Activated CD4-positive, CD25-positive, alpha-beta regulatory T cell treated with anti-CD3 and anti-CD28 coated beads, Interleukin-2, amount 50 U/mL, for 72 hours (primary cell): Measurements from ENCODE around the gene TOMM6.

Experiments
- DNase-seq: peaks from one replicate; pipeline ENCODE4 v3.0.0; 2021

Gene TOMM6

DNA sequence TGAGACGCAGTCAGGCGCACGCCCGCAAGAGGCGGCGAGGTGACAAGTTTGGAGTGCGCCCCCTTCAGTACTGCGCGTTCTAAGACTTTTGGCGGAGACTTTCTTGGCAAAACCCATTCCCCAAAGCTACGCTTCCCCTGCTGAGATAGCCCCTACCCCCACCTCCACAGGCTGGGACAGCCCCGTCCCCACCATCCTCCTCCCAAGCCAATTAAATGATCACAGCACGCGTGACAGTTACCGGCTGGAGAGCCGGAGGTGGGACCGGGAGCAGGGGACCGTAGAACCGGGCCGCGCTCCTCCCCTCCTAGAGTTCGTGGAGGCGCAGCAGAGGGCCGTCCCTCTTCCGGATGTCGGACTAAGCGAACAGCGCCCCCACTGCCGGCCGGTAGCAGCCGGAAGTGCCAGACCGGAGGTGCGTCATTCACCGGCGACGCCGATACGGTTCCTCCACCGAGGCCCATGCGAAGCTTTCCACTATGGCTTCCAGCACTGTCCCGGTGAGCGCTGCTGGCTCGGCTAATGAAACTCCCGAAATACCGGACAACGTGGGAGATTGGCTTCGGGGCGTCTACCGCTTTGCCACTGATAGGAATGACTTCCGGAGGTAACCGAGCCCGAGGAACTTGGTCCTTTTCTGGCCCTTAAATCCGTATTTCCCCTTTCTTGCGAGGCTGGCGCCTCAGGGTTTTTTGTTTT is at the start of gene TOMM6:
Gene TOMM6, plus strand, starts transcription at position 476 of the 699 bp plus-strand sequence. Its CDS starts 4 bp downstream, at position 480.
- DNase-seq, result peak; percentile 95

GRCh38 chr6:41739041-41739440 is 48.5 kb upstream of the TOMM6 start:
- DNase-seq, result no peak

DNA sequence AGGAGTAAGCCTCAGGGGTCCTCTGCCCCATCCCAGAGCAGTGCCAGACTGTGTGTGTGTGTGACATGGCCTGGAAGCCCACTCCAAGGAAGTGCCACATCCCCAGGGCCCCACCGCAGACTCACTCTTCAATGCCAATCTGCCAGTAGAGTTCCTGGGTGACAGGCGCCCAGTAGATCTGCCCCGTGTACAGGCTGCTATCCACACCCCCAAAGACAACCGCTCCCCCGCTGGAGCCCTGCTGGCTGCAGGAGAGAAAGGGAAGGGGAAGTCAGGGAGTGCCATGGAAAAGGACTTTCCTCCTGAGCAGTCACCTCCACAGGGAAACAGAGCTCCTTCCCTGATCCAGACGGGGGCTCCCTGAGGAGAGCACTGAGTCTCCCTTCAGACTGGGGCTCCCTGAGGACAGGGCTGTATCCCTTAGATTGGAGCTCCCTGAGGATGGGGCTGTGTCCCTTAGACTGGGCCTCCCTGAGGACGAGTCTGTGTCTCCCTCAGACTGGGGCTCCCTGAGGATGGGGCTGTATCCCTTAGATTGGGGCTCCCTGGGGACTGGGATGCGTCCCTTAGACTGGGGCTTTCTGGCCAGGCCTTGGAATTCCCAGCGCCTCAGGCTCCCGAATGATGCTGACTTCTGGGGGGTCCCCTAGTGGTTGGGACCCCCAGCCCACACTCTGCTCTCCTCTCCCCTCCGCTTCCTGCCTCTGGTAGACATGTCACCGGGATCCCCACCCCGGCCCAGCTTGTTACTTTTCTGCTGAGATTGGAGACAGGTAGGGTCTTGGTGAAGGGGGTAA is 46.9 kb upstream of the TOMM6 start:
- no peak for DNase-seq

GRCh38 chr6:41741625-41742490 is 45.6 kb upstream of the TOMM6 start:
- no peak for DNase-seq

DNA sequence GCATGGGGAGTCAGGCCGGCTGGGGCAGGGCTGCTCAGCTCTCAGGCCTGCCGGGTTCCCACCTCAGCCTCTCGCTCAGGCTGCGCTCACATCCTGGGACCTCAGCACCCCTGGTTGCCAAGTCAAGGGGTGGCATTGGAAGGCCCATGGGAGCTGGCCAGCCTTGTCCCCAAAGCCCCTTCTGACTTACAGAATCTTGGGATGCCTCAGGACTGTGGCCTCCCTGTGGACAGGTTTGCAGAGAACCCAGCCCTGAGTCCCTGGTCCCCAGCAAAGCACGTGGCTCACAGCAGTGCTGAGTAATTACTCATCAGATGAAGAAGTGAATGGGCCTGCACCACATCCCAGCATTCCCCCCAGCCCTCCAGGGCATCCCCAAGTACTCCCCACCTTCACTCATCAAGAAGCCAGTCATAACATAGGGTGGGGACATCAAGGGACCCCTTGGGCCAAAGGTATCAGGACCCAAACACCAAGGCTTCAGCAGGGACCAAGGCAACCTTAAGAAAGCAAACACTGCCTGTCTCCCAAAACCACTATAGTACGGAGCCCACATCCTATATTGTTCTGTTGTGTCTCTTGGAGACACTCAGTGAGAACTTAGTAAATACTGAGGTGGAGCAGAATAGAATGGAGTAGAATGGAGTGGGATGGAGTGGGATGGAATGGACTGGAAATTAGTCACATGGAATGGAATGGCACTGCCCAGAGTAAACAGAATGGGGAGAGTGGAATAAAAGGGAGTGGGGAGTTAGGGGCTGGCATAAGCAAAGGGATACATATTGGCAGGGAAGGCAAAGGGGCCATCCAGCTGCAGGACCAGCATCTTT is 43.9 kb upstream of the TOMM6 start:
- no peak for DNase-seq

- DNase-seq, result no peak
These were observed 43.2 kb upstream of the TOMM6 start for GRCh38 chr6:41744236-41744787.

GRCh38 chr6:41746107-41746506 is 41.4 kb upstream of the TOMM6 start:
- no peak for DNase-seq

GRCh38 chr6:41747256-41748101 is 40.0 kb upstream of the TOMM6 start, which contains the start of gene PGC:
TSS of gene PGC (minus strand) at chr6:41747397. CDS start at chr6:41747334, 63 bp downstream.
- DNase-seq, result no peak

DNA sequence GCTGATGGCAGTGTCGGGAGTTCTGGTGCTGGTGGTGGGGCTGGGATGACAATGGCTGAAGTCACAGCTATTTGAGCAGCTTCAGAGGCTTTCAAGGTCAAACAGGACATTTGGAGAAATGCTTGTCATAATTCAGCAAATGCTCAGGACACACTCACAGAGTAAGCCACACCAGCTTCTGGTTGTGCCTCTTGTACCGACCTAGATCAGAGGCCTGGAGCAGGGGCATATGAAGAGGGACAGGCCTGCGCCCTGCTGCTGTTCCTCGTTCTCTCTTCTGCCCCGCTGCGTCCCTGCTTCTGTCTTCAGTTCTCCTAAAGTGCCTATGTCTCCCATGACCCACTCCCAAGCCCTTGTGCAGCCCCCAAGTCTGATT is 39.4 kb upstream of the TOMM6 start:
- DNase-seq, result no peak

- no peak for DNase-seq
These were observed 39.0 kb upstream of the TOMM6 start for GRCh38 chr6:41748542-41748941.

- no peak for DNase-seq
These were observed 37.1 kb upstream of the TOMM6 start for GRCh38 chr6:41750374-41750773.

GRCh38 chr6:41755895-41756294 is 31.6 kb upstream of the TOMM6 start:
- DNase-seq, result no peak

GRCh38 chr6:41756354-41756753 is 31.1 kb upstream of the TOMM6 start:
- no peak for DNase-seq

DNA sequence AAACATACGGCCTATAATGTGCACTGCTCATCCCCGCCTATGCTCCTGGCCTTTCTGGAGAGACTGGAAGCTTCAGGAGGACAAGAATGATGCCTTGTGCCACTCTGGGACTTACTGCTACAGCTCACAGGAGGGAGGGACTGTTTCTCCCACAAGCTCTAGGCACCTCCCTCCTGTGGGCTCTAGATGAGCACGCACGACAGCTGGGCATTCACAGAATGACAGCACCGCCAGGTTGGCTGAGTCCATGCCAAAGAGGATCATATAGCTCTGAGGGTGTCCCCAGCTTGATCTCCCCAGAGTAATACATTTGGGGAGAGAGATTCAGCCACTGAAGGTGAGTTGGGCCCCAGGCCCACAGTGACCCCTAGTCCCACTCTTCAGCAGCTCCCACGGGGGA is 30.2 kb upstream of the TOMM6 start:
- no peak for DNase-seq

DNA sequence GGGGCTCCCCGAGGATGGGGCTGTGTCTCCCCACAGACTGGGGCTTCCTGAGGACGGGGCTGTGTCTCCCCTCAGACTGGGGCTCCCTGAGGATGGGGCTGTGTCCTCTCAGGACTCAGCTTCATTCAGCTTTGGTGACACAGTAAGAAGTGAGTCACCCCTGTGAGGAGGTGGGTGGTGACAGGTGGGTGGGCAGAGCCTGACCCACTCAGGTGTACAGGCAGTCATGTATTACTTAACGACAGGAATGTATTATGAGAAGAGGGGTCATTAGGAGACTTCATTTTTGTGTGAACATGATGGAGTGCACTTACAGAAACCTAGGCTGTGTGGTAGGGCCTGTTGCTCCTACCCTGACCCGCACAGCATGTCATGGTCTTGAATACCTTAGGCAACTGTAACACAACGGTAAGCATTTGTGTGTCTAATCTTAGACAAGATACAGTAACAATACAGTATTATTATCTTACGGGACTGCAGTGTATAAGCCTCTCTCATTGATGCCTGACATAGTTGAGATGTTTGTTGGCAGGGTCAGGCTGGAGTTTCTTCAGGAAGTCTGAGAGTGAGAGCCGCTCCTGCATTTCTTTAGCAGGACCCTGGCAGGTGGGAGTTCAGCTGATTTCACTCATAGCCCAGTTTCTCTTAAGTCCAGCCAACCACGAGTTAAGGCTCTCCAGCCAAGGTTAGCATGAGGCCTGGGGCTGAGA is 29.4 kb upstream of the TOMM6 start:
- DNase-seq, result no peak

GRCh38 chr6:41758641-41759035 is 28.9 kb upstream of the TOMM6 start:
- no peak for DNase-seq

DNA sequence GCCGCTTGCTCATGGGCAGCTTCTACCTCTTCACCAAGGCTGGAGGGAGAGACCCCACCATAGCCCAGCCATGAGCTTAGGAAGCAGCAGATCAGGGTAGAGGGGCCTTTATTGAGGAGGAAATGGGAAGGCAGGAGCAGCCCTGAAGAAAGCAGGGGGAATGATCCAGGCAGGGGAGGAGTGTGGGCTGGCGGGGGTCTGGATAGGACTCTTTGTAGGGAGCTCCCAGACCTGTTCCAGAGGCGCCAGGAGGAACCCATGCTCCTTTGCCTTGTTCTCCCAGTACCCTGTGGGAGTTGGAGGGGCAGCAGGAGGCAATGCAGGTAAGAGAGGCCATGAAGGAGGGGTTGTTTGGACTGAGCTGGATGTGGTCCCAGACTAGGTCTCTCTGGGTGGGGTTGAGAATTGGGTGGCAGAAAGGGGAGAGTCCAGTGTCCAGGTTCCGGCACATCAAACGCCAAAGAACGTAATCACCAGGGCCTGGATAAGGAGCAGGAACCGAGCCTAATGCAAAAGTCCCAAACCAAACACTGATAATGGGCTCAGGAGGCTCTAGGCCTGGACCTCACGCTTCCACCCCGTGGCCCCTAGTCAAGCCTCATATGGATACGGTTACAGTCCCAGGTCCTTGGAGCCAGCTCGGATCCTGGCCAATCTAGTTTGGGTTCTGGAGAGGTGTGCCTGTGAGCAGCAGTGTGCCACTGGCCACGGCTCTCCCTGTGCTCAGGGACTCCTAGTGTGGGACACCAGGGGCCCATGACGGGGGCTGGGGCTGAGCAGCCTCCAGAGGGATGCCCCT is 28.2 kb upstream of the TOMM6 start:
- DNase-seq, result no peak

- no peak for DNase-seq
These were observed 27.5 kb upstream of the TOMM6 start for GRCh38 chr6:41759905-41760579.

DNA sequence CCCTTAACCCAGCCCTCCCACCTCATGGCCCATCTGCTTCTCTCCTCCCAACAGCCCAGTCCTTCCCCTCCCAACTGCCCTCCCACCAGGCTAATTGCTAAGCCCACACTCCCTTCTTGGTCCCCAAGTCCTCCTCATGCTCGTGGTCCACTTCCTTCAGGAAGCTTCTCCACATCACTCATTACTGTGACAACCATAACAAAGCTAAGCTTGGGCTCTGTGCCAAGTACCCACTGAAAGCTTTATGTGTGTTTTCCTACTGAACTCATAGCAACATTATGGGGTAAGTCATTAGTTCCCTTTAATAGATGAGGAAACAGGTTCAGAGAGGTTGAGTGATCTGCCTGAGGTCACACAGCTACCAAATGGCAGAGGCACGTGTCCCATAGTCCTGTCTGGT is 24.0 kb upstream of the TOMM6 start:
- no peak for DNase-seq
